Naive thymus-derived CD4-positive, alpha-beta T cell (primary cell): ENCODE measurements around the gene PYM1. TPM values are rescaled to one million over a fixed set of nuclear protein-coding genes. Genes with fewer than 3 reads are reported as not detected.

Experiments used
- ATAC-seq: fragments of 150-1000 bp; cut with Tn5 transposase; 2 replicates; pipeline ENCODE4 v1.10.0; 2021; ENCODE audit warnings: mild to moderate bottlenecking, moderate library complexity
- CTCF ChIA-PET: fragments of 350-600 bp; sonication (Branson Sonifier 250); formaldehyde crosslinking; loops from one replicate; lab custom pipeline; 2021; ENCODE audit warnings: antibody characterized with exemption; lab: Charles Lee
- POLR2A ChIA-PET: fragments of 350-600 bp; sonication (Branson Sonifier 250); formaldehyde crosslinking; loops from one replicate; lab custom pipeline; 2021; ENCODE audit warnings: antibody characterized with exemption, inconsistent platforms; lab: Charles Lee
- DNase-seq, 9 donors: peaks; one replicate each; pipeline versions ENCODE4 v3.0.0 to v3.0.0-alpha.2; 2020 to 2022; ENCODE audit warnings: mixed read lengths in 1 of 9
- H3K27ac ChIP-seq: one replicate; pipeline ENCODE4 v1.7.0; 2013; ENCODE audit warnings: mild to moderate bottlenecking, low read depth, low read length, moderate library complexity
- H3K27me3 ChIP-seq, 2 donors: one replicate each; pipeline ENCODE4 v1.7.0; 2013; ENCODE audit warnings: low read length in 2 of 2, mild to moderate bottlenecking in 2 of 2, moderate library complexity in 2 of 2; ENCODE audit not compliant: control insufficient read depth in 2 of 2, insufficient read depth in 2 of 2
- H3K36me3 ChIP-seq, 3 experiments: 1 replicate in 2 of 3; 2 replicates in 1 of 3; pipeline ENCODE4 v1.7.0; 2013; ENCODE audit warnings: low read length in 3 of 3, mild to moderate bottlenecking in 3 of 3, moderate library complexity in 1 of 3; ENCODE audit not compliant: insufficient read depth in 3 of 3, control insufficient read depth in 2 of 3
- H3K4me1 ChIP-seq, 2 donors: one replicate each; pipeline ENCODE4 v1.7.0; 2013; ENCODE audit warnings: low read length in 2 of 2, mild to moderate bottlenecking in 2 of 2, moderate library complexity in 1 of 2; ENCODE audit not compliant: control insufficient read depth in 2 of 2, insufficient read depth in 2 of 2
- H3K4me3 ChIP-seq: 2 replicates; pipeline ENCODE4 v1.7.0; 2013; ENCODE audit warnings: mild to moderate bottlenecking, low read length
- H3K9me3 ChIP-seq, 3 experiments: 1 replicate in 2 of 3; 2 replicates in 1 of 3; pipeline ENCODE4 v1.7.0; 2013; ENCODE audit warnings: low read length in 3 of 3; ENCODE audit not compliant: control insufficient read depth in 2 of 3
- H3K27ac Mint-ChIP-seq, 9 donors: one replicate each; pipeline ENCODE4 v1.8.0; 2020 to 2022; ENCODE audit warnings: mixed read lengths in 9 of 9, mild to moderate bottlenecking in 8 of 9, moderate library complexity in 5 of 9, inconsistent platforms in 2 of 9
- H3K27me3 Mint-ChIP-seq, 5 donors: one replicate each; pipeline ENCODE4 v1.8.0; 2021 to 2022; ENCODE audit warnings: mixed read lengths in 5 of 5, mild to moderate bottlenecking in 1 of 5
- H3K36me3 Mint-ChIP-seq, 5 donors: one replicate each; pipeline ENCODE4 v1.8.0; 2020 to 2022; ENCODE audit warnings: mixed read lengths in 5 of 5, mild to moderate bottlenecking in 3 of 5, inconsistent platforms in 1 of 5
- H3K4me1 Mint-ChIP-seq, 7 donors: one replicate each; pipeline ENCODE4 v1.8.0; 2020 to 2022; ENCODE audit warnings: mixed read lengths in 7 of 7, mild to moderate bottlenecking in 3 of 7, inconsistent platforms in 1 of 7
- H3K4me3 Mint-ChIP-seq, 10 donors: one replicate each; pipeline ENCODE4 v1.8.0; 2020 to 2022; ENCODE audit warnings: mild to moderate bottlenecking in 10 of 10, mixed read lengths in 10 of 10, moderate library complexity in 6 of 10, inconsistent platforms in 2 of 10
- H3K9me3 Mint-ChIP-seq, 11 donors: one replicate each; pipeline ENCODE4 v1.8.0; 2020 to 2022; ENCODE audit warnings: mixed read lengths in 11 of 11, mild to moderate bottlenecking in 4 of 11, inconsistent platforms in 1 of 11, moderate library complexity in 1 of 11
- intact Hi-C, 2 donors: fragments of 100-400 bp; cut with micrococcal nuclease; formaldehyde crosslinking; loops; one replicate each; pipeline ENCODE4 v1.15.1; 2023
- polyA plus RNA-seq, 2 donors: library from polyadenylated mRNA; unstranded; fragments of 300-500 nt; fragmentation: Illumina TruSeq; gene quantifications; one replicate each; pipeline ENCODE4 v1.2.3, GENCODE V29; 2021
- total RNA-seq, 6 experiments: library from RNA in 5 of 6; stranded (reverse) in 5 of 6; gene quantifications; 1 replicate in 5 of 6; 2 replicates in 1 of 6; pipeline ENCODE4 v1.2.3 and lab custom pipeline; 2021 to 2026

PYM1 gene
- total and polyA plus RNA-seq, 7 experiments from 2014 or later: 18.5 to 70.7 (median 35.9) TPM

- intact Hi-C loops: loop anchor here in 1 of 2 donors (2.0 kb wide), 1 partner anchor 55 kb away; no protein-coding TSS in a partner anchor
- ATAC-seq (no peak), DNase-seq (no peak)
- H3K4me1 Mint-ChIP-seq: peaks cover 0 to 2% (median 0%) of the 10 kb centered on the region in 7 donors
- no peaks in the 10 kb centered on the region for H3K36me3 ChIP-seq
- H3K4me3 ChIP-seq: no peak overlapping the region
- H3K9me3 ChIP-seq: peaks cover 0 to 4% (median 0%) of the 10 kb centered on the region in 3 experiments
- peaks cover 0 to 4% (median 0%) of the 10 kb centered on the region in 5 donors for H3K27me3 Mint-ChIP-seq
- CTCF ChIA-PET: interaction anchor here (0.6 kb wide), 1 partner anchor 38 kb away, joined by 3 read pairs; no protein-coding TSS in a partner anchor
- H3K27me3 ChIP-seq: no peaks in the 10 kb centered on the region
- H3K27ac Mint-ChIP-seq: no peak overlapping the region
- no peaks in the 10 kb centered on the region for H3K36me3 Mint-ChIP-seq
- no peak overlapping the region for H3K4me3 Mint-ChIP-seq
- H3K9me3 Mint-ChIP-seq: peaks cover 0 to 19% (median 5%) of the 10 kb centered on the region in 11 donors
- POLR2A ChIA-PET: no interaction called here
- H3K4me1 ChIP-seq: no peaks in the 10 kb centered on the region
- no peak overlapping the region for H3K27ac ChIP-seq
Measured at GRCh38 chr12:55861871-55862270, 65.8 kb downstream of the PYM1 start.

- CTCF ChIA-PET: no interaction called here
- H3K4me1 Mint-ChIP-seq: peaks cover 0 to 2% (median 0%) of the 10 kb centered on the region in 7 donors
- peaks cover 0 to 6% (median 0%) of the 10 kb centered on the region in 5 donors for H3K27me3 Mint-ChIP-seq
- Histone ChIP-seq H3K4me3 (no peak overlapping the region), H3K27ac (no peak overlapping the region), H3K9me3 (peaks cover 0 to 4% (median 0%) of the 10 kb centered on the region in 3 experiments), H3K36me3 (no peaks in the 10 kb centered on the region), H3K4me1 (no peaks in the 10 kb centered on the region), H3K27me3 (no peaks in the 10 kb centered on the region)
- H3K9me3 Mint-ChIP-seq: peaks cover 0 to 18% (median 5%) of the 10 kb centered on the region in 11 donors
- POLR2A ChIA-PET: no interaction called here
- H3K27ac Mint-ChIP-seq: no peak overlapping the region
- no peak for ATAC-seq
- no peaks in the 10 kb centered on the region for H3K36me3 Mint-ChIP-seq
- intact Hi-C loops: loop anchor here in 1 of 2 donors (2.0 kb wide), 1 partner anchor 55 kb away; no protein-coding TSS in a partner anchor
- DNase-seq: no peak
- H3K4me3 Mint-ChIP-seq: no peak overlapping the region
Measured at GRCh38 chr12:55861396-55861795, 66.3 kb downstream of the PYM1 start.

DNA sequence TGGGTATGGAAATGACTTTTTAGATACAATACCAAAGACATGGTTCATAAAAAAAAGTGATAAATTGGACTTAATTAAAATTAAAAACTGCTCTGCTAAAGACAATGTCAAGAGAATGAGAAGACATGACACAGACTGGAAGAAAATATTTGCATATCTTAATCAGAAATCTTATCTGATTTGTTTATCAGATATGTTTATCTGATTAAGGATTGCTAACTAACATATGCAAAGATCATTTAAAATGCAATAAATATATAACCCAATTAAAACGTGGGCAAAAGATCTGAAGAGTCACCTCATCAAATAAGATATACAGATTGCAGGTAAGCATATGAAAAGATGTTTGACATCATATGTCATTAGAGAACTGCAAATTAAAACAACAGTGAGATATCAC lies 75.0 kb downstream of the PYM1 start:
- H3K9me3 ChIP-seq: no peaks in the 10 kb centered on the region
- Mint-ChIP-seq H3K27ac (no peak overlapping the region), H3K4me3 (no peak overlapping the region), H3K4me1 (peaks cover 0 to under 1% (median 0%) of the 10 kb centered on the region in 7 donors), H3K9me3 (no peaks in the 10 kb centered on the region), H3K27me3 (peaks cover 0 to 25% (median 0%) of the 10 kb centered on the region in 5 donors), H3K36me3 (no peaks in the 10 kb centered on the region)
- H3K4me1 ChIP-seq: no peaks in the 10 kb centered on the region
- POLR2A ChIA-PET: no interaction called here
- CTCF ChIA-PET: no interaction called here
- no peaks in the 10 kb centered on the region for H3K36me3 ChIP-seq
- intact Hi-C loops: no loop called here
- no peak for ATAC-seq
- no peak overlapping the region for H3K4me3 ChIP-seq
- no peak overlapping the region for H3K27ac ChIP-seq
- no peak for DNase-seq
- H3K27me3 ChIP-seq: no peaks in the 10 kb centered on the region

Other genes with a start within 250 kb of the PYM1 start
- 1 to 10 TPM; 1.4 to 4.6 (median 3.6) TPM for gene ITGA7, start 220.0 kb downstream of the PYM1 start, total RNA-seq
- gene ITGA7, start 220.0 kb downstream of the PYM1 start, polyA plus RNA-seq: not detected
- 100 to 1,000 TPM in 1 of 5 experiments, 10 to 100 TPM in 4; 37.6 to 112 (median 71.5) TPM for gene BLOC1S1, start 211.8 kb downstream of the PYM1 start, total RNA-seq
- 100 to 1,000 TPM in 1 of 2 donors, 10 to 100 TPM in 1; 83.5 to 102 TPM for gene BLOC1S1, start 211.8 kb downstream of the PYM1 start, polyA plus RNA-seq
- 10 to 100 TPM; 14.6 to 24.9 (median 15.9) TPM for gene RDH5, start 207.5 kb downstream of the PYM1 start, total RNA-seq
- gene RDH5, start 207.5 kb downstream of the PYM1 start, polyA plus RNA-seq: 1 to 10 TPM in 1 of 2 donors, under 1 TPM in 1; 0.67 to 1.3 TPM
- gene CD63, start 198.9 kb downstream of the PYM1 start, total RNA-seq: 100 to 1,000 TPM in 2 of 5 experiments, 10 to 100 TPM in 3; 43.2 to 216 (median 54.3) TPM
- 10 to 100 TPM; 68.7 to 69.8 TPM for gene CD63, start 198.9 kb downstream of the PYM1 start, polyA plus RNA-seq
- 10 to 100 TPM in 3 of 5 experiments, 1 to 10 TPM in 2; 6.6 to 16.2 (median 12.0) TPM for gene GDF11, start 184.8 kb downstream of the PYM1 start, total RNA-seq
- under 1 TPM; 0.79 TPM for gene GDF11, start 184.8 kb downstream of the PYM1 start, polyA plus RNA-seq
- 10 to 100 TPM; 28.0 to 73.0 (median 41.7) TPM for gene SARNP, start 110.2 kb downstream of the PYM1 start, total RNA-seq
- 100 to 1,000 TPM in 1 of 2 donors, 10 to 100 TPM in 1; 89.7 to 115 TPM for gene SARNP, start 110.2 kb downstream of the PYM1 start, polyA plus RNA-seq
- gene ORMDL2, start 109.9 kb downstream of the PYM1 start, total RNA-seq: 10 to 100 TPM; 12.3 to 67.3 (median 40.5) TPM
- gene ORMDL2, start 109.9 kb downstream of the PYM1 start, polyA plus RNA-seq: 100 to 1,000 TPM in 1 of 2 donors, 10 to 100 TPM in 1; 96.0 to 107 TPM
- 10 to 100 TPM; 20.3 to 36.1 (median 35.9) TPM for gene DNAJC14, start 98.3 kb downstream of the PYM1 start, total RNA-seq
- 10 to 100 TPM; 31.9 to 50.4 TPM for gene DNAJC14, start 98.3 kb downstream of the PYM1 start, polyA plus RNA-seq
- under 1 TPM in 4 of 5 experiments, not detected in 1; 0.24 to 0.84 (median 0.54) TPM for gene MMP19, start 85.0 kb downstream of the PYM1 start, total RNA-seq
- gene MMP19, start 85.0 kb downstream of the PYM1 start, polyA plus RNA-seq: not detected
- 1,000 to 10,000 TPM in 3 of 5 experiments, 100 to 1,000 TPM in 2; 705 to 1,507 (median 1,164) TPM for gene DGKA, start 3.3 kb upstream of the PYM1 start, total RNA-seq
- 100 to 1,000 TPM; 259 to 557 TPM for gene DGKA, start 3.3 kb upstream of the PYM1 start, polyA plus RNA-seq
- not detected for gene PMEL, start 38.1 kb upstream of the PYM1 start, total RNA-seq
- gene PMEL, start 38.1 kb upstream of the PYM1 start, polyA plus RNA-seq: under 1 TPM; 0.09 to 0.57 TPM
- gene CDK2, start 38.9 kb upstream of the PYM1 start, total RNA-seq: 10 to 100 TPM; 19.0 to 77.2 (median 24.1) TPM
- gene CDK2, start 38.9 kb upstream of the PYM1 start, polyA plus RNA-seq: 1 to 10 TPM; 7.0 to 9.6 TPM
- 100 to 1,000 TPM in 1 of 5 experiments, 10 to 100 TPM in 4; 45.2 to 109 (median 62.7) TPM for gene RAB5B, start 46.2 kb upstream of the PYM1 start, total RNA-seq
- 10 to 100 TPM; 69.6 to 86.7 TPM for gene RAB5B, start 46.2 kb upstream of the PYM1 start, polyA plus RNA-seq
- 10 to 100 TPM in 1 of 5 experiments, 1 to 10 TPM in 4; 1.9 to 10.4 (median 7.1) TPM for gene SUOX, start 69.4 kb upstream of the PYM1 start, total RNA-seq
- gene SUOX, start 69.4 kb upstream of the PYM1 start, polyA plus RNA-seq: under 1 TPM; 0.14 to 0.21 TPM
- 10 to 100 TPM in 1 of 5 experiments, 1 to 10 TPM in 4; 3.6 to 37.8 (median 5.3) TPM for gene IKZF4, start 93.1 kb upstream of the PYM1 start, total RNA-seq
- 1 to 10 TPM in 1 of 2 donors, under 1 TPM in 1; 0.54 to 2.0 TPM for gene IKZF4, start 93.1 kb upstream of the PYM1 start, polyA plus RNA-seq
- 10 to 100 TPM; 40.8 to 64.5 (median 46.4) TPM for gene RPS26, start 114.0 kb upstream of the PYM1 start, total RNA-seq
- gene RPS26, start 114.0 kb upstream of the PYM1 start, polyA plus RNA-seq: 100 to 1,000 TPM; 578 to 717 TPM
- 1 to 10 TPM; 1.0 to 6.4 (median 1.9) TPM for gene ERBB3, start 152.3 kb upstream of the PYM1 start, total RNA-seq
- under 1 TPM; 0.22 to 0.51 TPM for gene ERBB3, start 152.3 kb upstream of the PYM1 start, polyA plus RNA-seq
- 100 to 1,000 TPM in 3 of 5 experiments, 10 to 100 TPM in 2; 61.7 to 254 (median 109) TPM for gene PA2G4, start 176.7 kb upstream of the PYM1 start, total RNA-seq
- 100 to 1,000 TPM; 216 to 218 TPM for gene PA2G4, start 176.7 kb upstream of the PYM1 start, polyA plus RNA-seq
- 1,000 to 10,000 TPM; 3,787 to 6,048 (median 5,952) TPM for gene RPL41, start 188.7 kb upstream of the PYM1 start, total RNA-seq
- over 10,000 TPM in 1 of 2 donors, 1,000 to 10,000 TPM in 1; 6,745 to 10,251 TPM for gene RPL41, start 188.7 kb upstream of the PYM1 start, polyA plus RNA-seq
- 10 to 100 TPM in 3 of 5 experiments, 1 to 10 TPM in 2; 7.8 to 16.3 (median 13.3) TPM for gene ZC3H10, start 190.4 kb upstream of the PYM1 start, total RNA-seq
- gene ZC3H10, start 190.4 kb upstream of the PYM1 start, polyA plus RNA-seq: 1 to 10 TPM; 2.4 to 4.1 TPM
- 100 to 1,000 TPM; 121 to 300 (median 221) TPM for gene ESYT1, start 200.4 kb upstream of the PYM1 start, total RNA-seq
- gene ESYT1, start 200.4 kb upstream of the PYM1 start, polyA plus RNA-seq: 100 to 1,000 TPM; 282 to 353 TPM
- gene MYL6B, start 224.7 kb upstream of the PYM1 start, total RNA-seq: 10 to 100 TPM in 2 of 5 experiments, 1 to 10 TPM in 3; 3.7 to 60.3 (median 8.9) TPM
- gene MYL6B, start 224.7 kb upstream of the PYM1 start, polyA plus RNA-seq: 1 to 10 TPM; 5.6 to 6.7 TPM
- 1,000 to 10,000 TPM in 1 of 5 experiments, 100 to 1,000 TPM in 4; 428 to 1,509 (median 467) TPM for gene MYL6, start 230.5 kb upstream of the PYM1 start, total RNA-seq
- 1,000 to 10,000 TPM; 1,845 to 2,144 TPM for gene MYL6, start 230.5 kb upstream of the PYM1 start, polyA plus RNA-seq